HG03103 (cell line): ENCODE measurements around the gene LRP2.
"Not testable (repeated sequence)": the region's sequence is repeated elsewhere in the genome, so short reads cannot be mapped to it uniquely, and the experiment has no call there.

ENCODE experiments used
- ATAC-seq: cut with Tn5 transposase; IDR thresholded peaks from one replicate; pipeline ENCODE4 v1.9.1; 2021; ENCODE audit warnings: low read depth; ENCODE audit not compliant: unreplicated experiment

The LRP2 gene

DNA sequence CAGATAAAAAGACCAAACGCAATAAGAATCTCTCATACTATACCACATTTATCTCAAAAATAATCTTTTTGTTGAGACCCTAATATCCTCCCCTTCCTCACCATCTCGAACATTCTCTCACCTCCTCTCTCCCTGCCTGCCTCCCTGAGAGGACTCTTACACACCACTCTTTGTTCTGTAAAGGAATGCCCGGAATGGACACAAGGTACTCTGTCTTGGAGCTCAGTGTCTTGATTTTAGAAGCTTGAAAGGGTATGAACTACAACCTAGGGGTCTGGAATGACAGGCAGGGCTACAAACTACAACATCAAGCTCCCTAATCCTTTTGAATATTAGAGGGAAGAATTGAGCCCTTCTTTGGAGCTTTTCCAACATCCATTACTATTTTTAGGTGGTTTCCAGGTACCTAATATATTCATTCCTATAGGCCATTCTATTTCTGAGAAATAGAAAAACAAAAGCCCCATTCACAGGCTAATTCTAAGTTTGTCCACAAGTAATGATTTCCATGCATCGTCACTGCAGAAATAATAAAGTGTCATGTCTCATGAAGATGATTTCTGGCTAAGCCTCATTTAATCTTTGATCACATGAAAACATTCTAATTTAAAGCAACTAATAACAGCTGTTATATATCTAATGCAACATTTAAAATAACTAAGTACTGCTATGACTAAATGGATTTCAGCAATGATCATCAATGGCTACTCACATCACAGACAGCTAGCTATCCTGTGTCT is 60.6 kb downstream of the LRP2 start:
- no peak for ATAC-seq

GRCh38 chr2:169300636-169301530 is 61.5 kb downstream of the LRP2 start:
- no peak for ATAC-seq

DNA sequence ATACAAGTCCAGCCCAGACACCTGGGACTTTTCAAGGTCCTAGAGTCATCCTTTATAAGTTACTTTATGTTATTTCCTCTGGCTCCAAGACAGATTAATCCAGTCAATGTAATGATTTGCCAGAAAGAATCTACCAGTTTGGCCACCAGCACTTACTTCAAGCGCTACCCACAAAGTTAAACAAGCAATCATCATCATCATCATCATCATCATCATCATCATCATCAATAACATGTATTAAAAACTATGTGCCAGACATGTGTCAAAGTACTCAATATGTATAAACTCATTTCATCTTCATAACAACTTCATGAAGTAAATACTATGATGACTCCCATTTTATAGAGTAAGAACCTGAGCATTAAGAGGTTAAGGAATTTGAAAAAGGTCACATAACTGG is 64.3 kb downstream of the LRP2 start:
- no peak for ATAC-seq

GRCh38 chr2:169294001-169294675 is 68.2 kb downstream of the LRP2 start:
- no peak for ATAC-seq

- ATAC-seq: no peak
Observed at GRCh38 chr2:169291517-169291916, 70.8 kb downstream of the LRP2 start.

DNA sequence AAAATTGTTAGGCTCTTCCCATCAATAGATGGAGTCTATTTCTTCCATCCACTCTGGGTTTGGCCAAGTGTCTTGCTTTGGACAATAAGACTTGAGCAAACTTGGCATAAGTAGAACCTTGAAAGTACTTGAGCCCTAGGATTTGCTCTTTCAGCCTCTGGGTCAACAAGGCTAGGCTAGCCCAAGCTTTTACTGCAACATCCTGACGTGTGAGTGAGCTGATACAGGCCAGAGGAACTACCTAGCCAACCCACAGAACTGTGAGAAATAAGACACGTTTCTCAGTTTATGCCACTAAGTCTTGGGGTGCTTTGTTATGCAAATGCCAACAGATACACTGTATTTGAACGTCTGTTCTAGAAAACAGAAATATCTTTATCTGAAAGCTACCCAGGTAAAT is 71.9 kb downstream of the LRP2 start:
- no peak for ATAC-seq

- no peak for ATAC-seq
Observed at GRCh38 chr2:169287666-169288065, 74.7 kb downstream of the LRP2 start.

DNA sequence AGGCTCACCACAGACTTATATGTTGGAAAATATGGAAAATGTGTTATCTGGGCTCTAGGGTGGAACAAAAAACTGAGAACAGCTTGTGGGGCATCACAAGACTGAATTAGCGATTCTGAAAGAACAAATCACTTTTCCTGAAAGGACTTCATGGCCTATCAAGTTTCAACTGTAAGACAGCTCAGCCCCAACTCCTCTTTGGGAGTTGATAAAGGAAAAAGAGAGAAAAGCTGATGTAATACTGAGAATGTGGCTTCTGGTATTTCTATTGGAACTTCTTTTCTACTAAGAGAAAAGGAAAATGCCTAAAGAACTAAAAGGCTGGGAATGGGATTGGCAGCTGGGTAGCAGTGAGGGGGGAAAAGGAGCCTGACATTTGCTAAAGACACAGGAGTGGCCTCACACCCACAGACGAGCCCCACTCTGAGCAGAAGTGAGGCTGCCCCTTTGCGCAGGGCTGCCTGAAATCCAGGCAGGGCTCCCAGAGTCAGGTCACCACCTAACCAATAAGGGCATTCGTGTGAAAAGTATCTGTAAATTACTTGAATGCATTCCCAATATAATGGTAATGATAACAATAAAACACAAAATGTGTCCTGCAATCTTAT is 75.6 kb downstream of the LRP2 start:
- ATAC-seq: no peak

DNA sequence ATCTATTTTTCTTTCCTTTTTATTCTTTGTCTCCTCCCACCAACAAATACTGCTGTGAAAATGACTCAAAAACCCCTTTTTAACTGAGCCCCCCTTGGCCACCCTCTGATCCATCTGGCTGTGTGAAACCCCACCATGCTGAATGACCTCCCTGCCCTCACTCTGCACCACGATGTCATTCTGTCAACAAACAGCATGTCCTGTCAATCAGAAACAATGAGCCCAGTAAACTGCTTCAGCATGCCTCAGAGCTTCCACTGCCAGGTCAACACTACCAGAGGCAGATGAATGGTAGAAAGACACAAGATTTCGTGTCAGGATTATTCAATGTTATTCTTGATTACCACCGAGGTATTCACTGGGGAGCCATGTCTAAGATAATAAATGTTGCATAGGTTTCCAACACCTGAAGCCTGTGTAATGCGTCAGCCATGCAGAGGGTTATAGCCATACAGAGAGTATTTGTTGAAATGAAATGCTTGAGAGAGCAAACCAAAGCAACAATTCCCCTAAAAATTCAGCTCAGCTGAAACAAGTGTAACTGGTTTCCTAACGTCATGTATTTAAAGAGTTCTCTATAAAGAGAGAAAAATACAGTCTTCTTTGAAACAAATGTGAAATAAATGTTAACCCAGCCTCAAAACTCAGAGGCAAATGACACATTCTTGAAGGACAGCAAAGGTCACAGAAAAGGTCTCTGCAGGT is 76.7 kb downstream of the LRP2 start:
- ATAC-seq: no peak

- ATAC-seq: no peak
Observed at GRCh38 chr2:169280502-169280901, 81.8 kb downstream of the LRP2 start.

GRCh38 chr2:169275696-169276444 is 86.5 kb downstream of the LRP2 start:
- ATAC-seq: no peak

DNA sequence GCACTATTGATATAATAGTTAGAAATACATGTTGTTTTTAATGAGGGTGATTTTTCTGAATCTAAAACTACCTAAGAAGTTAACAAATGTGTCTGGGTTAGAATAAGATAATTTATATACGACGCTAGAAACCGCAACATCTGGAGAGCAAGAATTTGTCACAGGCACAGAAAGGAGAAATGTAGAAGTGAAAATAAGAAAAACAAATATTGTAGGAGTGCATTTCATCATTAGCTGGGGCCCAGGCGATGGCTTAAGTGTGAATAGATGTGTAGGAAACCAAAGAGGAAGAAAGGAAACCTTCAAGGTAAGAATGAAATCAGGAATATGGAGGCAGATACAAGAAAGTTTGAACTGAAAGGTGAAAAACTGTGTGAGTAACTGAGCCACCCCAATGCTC is 90.3 kb downstream of the LRP2 start:
- no peak for ATAC-seq

DNA sequence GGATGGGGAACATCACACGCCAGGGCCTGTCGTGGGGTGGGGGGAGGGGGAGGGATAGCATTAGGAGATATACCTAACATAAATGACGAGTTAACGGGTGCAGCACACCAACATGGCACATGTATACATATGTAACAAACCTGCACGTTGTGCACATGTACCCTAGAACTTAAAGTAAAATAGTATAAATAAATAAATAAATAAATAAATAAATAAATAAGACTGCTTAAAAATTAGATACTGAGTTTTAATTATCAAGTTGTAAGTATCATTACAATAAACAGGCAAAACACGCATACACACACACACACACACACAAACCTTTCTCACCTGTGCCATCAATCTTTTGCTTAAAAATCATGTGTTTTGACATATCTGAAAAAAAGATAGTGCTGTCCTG is 91.8 kb downstream of the LRP2 start:
- not testable (repeated sequence) for ATAC-seq

GRCh38 chr2:169265591-169265990 is 96.7 kb downstream of the LRP2 start:
- ATAC-seq: no peak

- no peak for ATAC-seq
Observed at GRCh38 chr2:169260846-169261642, 101.3 kb downstream of the LRP2 start.

- ATAC-seq: no peak
Observed at GRCh38 chr2:169260246-169260645, 102.1 kb downstream of the LRP2 start.

GRCh38 chr2:169259402-169259801 is 102.9 kb downstream of the LRP2 start:
- ATAC-seq: no peak

GRCh38 chr2:169258045-169258601 is 104.2 kb downstream of the LRP2 start:
- no peak for ATAC-seq
